B cell (primary cell): ENCODE results near the gene ERBIN. TPM values are rescaled to one million over a fixed set of nuclear protein-coding genes. Genes with fewer than 3 reads are reported as not detected.
"Not testable (repeated sequence)": the region's sequence is repeated elsewhere in the genome, so short reads cannot be mapped to it uniquely, and the experiment has no call there.

Experiments used
- ATAC-seq: fragments of 200-7000 bp; cut with Tn5 transposase; one replicate; pipeline ENCODE4 v1.10.0; 2021; ENCODE audit warnings: low read depth, mild to moderate bottlenecking, moderate number of reproducible peaks, moderate library complexity
- CTCF ChIA-PET: fragments of 350-600 bp; sonication (Branson Sonifier 250); formaldehyde crosslinking; loops from one replicate; lab custom pipeline; 2021; ENCODE audit warnings: antibody characterized with exemption, inconsistent platforms; lab: Charles Lee
- POLR2A ChIA-PET: fragments of 350-600 bp; sonication (Branson Sonifier 250); formaldehyde crosslinking; loops from one replicate; lab custom pipeline; 2021; ENCODE audit warnings: antibody characterized with exemption; lab: Charles Lee
- DNase-seq: peaks from one replicate; pipeline ENCODE4 v3.0.0; 2013
- H2AFZ ChIP-seq: 2 replicates; pipeline ENCODE4 v1.6.1; 2012; ENCODE audit warnings: mild to moderate bottlenecking, low read depth, low read length; ENCODE audit not compliant: insufficient read depth, poor library complexity, severe bottlenecking
- H3K27ac ChIP-seq, 2 donors: 1 replicate in 1 of 2; 2 replicates in 1 of 2; pipeline ENCODE4 v1.5.1; 2012 to 2013; ENCODE audit warnings: low read length in 2 of 2, mild to moderate bottlenecking in 2 of 2, moderate library complexity in 1 of 2
- H3K27me3 ChIP-seq, 4 experiments: fragments of 200-600 bp in 1 of 4; sonication (generic) in 1 of 4; replicated peaks in 1 of 4; 1 replicate in 2 of 4; 2 replicates in 2 of 4; pipeline versions ENCODE4 v1.6.1 to v1.7.0; 2013 to 2016; ENCODE audit warnings: low read length in 3 of 4, mild to moderate bottlenecking in 2 of 4, mixed read lengths in 1 of 4, moderate library complexity in 1 of 4; ENCODE audit not compliant: insufficient read depth in 4 of 4, control insufficient read depth in 3 of 4; ENCODE audit errors: control extremely low read depth in 1 of 4
- H3K36me3 ChIP-seq, 2 experiments: replicated peaks in 1 of 2; 1 replicate in 1 of 2; 2 replicates in 1 of 2; pipeline versions ENCODE4 v1.6.1 to v1.7.1; 2013; ENCODE audit warnings: low read length in 1 of 2; ENCODE audit not compliant: insufficient read depth in 2 of 2, control insufficient read depth in 1 of 2; ENCODE audit errors: control extremely low read depth in 1 of 2, extremely low read depth in 1 of 2
- H3K4me1 ChIP-seq, 2 donors: fragments of 200-600 bp in 1 of 2; sonication (generic) in 1 of 2; 1 replicate in 1 of 2; 2 replicates in 1 of 2; pipeline versions ENCODE4 v1.5.1 to v1.6.1; 2013 to 2017; ENCODE audit warnings: low read length in 2 of 2; ENCODE audit not compliant: control insufficient read depth in 2 of 2, insufficient read depth in 2 of 2
- H3K4me2 ChIP-seq: replicated peaks from 2 replicates; pipeline ENCODE3; 2012; ENCODE audit warnings: mild to moderate bottlenecking, low read depth, low read length; ENCODE audit not compliant: poor library complexity, severe bottlenecking
- H3K4me3 ChIP-seq, 5 experiments: fragments of 200-600 bp in 1 of 5; sonication (generic) in 1 of 5; 1 replicate in 3 of 5; 2 replicates in 2 of 5; pipeline versions ENCODE4 v1.5.1 to v1.7.0; 2011 to 2016; ENCODE audit warnings: low read length in 4 of 5, mild to moderate bottlenecking in 4 of 5, low read depth in 2 of 5, control low read depth in 1 of 5, moderate library complexity in 1 of 5; ENCODE audit not compliant: insufficient read depth in 1 of 5; ENCODE audit errors: control extremely low read depth in 1 of 5, extremely low read depth in 1 of 5
- H3K79me2 ChIP-seq: fragments of 200-600 bp; sonication (generic); one replicate; pipeline ENCODE4 v1.6.0; 2016; ENCODE audit warnings: low read length; ENCODE audit not compliant: control insufficient read depth, insufficient read depth
- H3K9ac ChIP-seq: fragments of 200-600 bp; sonication (generic); 2 replicates; pipeline ENCODE4 v1.6.1; 2017; ENCODE audit warnings: mild to moderate bottlenecking, low read length, moderate library complexity
- H3K9me3 ChIP-seq, 3 donors: one replicate each; pipeline versions ENCODE4 v1.6.1 to v1.7.1; 2013; ENCODE audit warnings: low read length in 2 of 3; ENCODE audit not compliant: control insufficient read depth in 2 of 3, insufficient read depth in 1 of 3; ENCODE audit errors: control extremely low read depth in 1 of 3
- H4K20me1 ChIP-seq: 2 replicates; pipeline ENCODE4 v1.6.0; 2012; ENCODE audit warnings: mild to moderate bottlenecking, low read length; ENCODE audit not compliant: insufficient read depth, control insufficient read depth, poor library complexity, severe bottlenecking
- H3K27ac Mint-ChIP-seq: one replicate; pipeline ENCODE4 v1.8.0; 2021; ENCODE audit warnings: mixed read lengths
- H3K27me3 Mint-ChIP-seq: one replicate; pipeline ENCODE4 v1.8.0; 2021; ENCODE audit warnings: mixed read lengths
- H3K4me1 Mint-ChIP-seq: one replicate; pipeline ENCODE4 v1.8.0; 2021; ENCODE audit warnings: mixed read lengths
- H3K4me3 Mint-ChIP-seq: one replicate; pipeline ENCODE4 v1.8.0; 2021; ENCODE audit warnings: mixed read lengths
- H3K9me3 Mint-ChIP-seq: one replicate; pipeline ENCODE4 v1.8.0; 2022; ENCODE audit warnings: mixed read lengths; ENCODE audit not compliant: insufficient read depth
- CTCF ChIP-seq: fragments of 200-600 bp; IDR thresholded peaks from one replicate; pipeline ENCODE4 v1.8.0; 2022; ENCODE audit warnings: antibody characterized with exemption, mild to moderate bottlenecking
- EZH2 ChIP-seq: IDR thresholded peaks from 2 replicates; pipeline ENCODE4 v1.6.1; 2012; ENCODE audit warnings: borderline replicate concordance, low read depth, mild to moderate bottlenecking, moderate library complexity, low read length; ENCODE audit not compliant: insufficient read depth, poor library complexity, severe bottlenecking
- WGBS: methylation state at CpG from one replicate; pipeline ENCODE4 v1.1.5; 2013; ENCODE audit warnings: missing lambda C conversion rate; ENCODE audit not compliant: insufficient coverage; 5-methylcytosine and 5-hydroxymethylcytosine counted together
- intact Hi-C: fragments of 100-400 bp; cut with micrococcal nuclease; formaldehyde crosslinking; loops from one replicate; pipeline ENCODE4 v1.10.0; 2022
- polyA plus RNA-seq: library from polyadenylated mRNA; depleted of rRNA; stranded (reverse); fragments of >200 nt; gene quantifications from 2 replicates; pipeline ENCODE4 v1.2.3, GENCODE V29; 2012
- total RNA-seq, 2 donors: library from RNA; stranded (reverse); fragments of 120-200 nt in 1 of 2; gene quantifications; 1 replicate in 1 of 2; 2 replicates in 1 of 2; pipeline versions ENCODE4 v1.2.3 to v1.2.4, GENCODE V29; 2013 to 2022

The ERBIN gene
- total and polyA plus RNA-seq, 2 donors (not counting 1 experiment from before 2014, with no cell fraction given): 27.7 to 106 TPM

GRCh38 chr5:65972896-65973295 is 46.5 kb downstream of the ERBIN start:
- peaks cover 78% of the 10 kb centered on the region for H4K20me1 ChIP-seq
- peaks cover 4 to 13% of the 10 kb centered on the region in 2 experiments for H3K36me3 ChIP-seq
- H3K27me3 ChIP-seq, ATAC-seq, H3K27ac Mint-ChIP-seq, DNase-seq, CTCF ChIA-PET, H3K4me3 ChIP-seq, H3K4me3 Mint-ChIP-seq, POLR2A ChIA-PET, H3K9ac ChIP-seq, intact Hi-C loops, H3K9me3 Mint-ChIP-seq, H3K9me3 ChIP-seq, H2AFZ ChIP-seq, H3K4me2 ChIP-seq, H3K27me3 Mint-ChIP-seq, H3K27ac ChIP-seq: not testable (repeated sequence)
- H3K79me2 ChIP-seq: peaks cover 88% of the 10 kb centered on the region
- peaks cover 11 to 27% of the 10 kb centered on the region in 2 donors for H3K4me1 ChIP-seq
- no CpG with 5 or more reads among the region's 3 CpGs for WGBS
- peaks cover 51% of the 10 kb centered on the region for H3K4me1 Mint-ChIP-seq

- Histone ChIP-seq H3K4me1 (no peaks in the 10 kb centered on the region), H3K9ac (no peak overlapping the region), H3K9me3 (no peaks in the 10 kb centered on the region), H2AFZ (no peak overlapping the region), H3K4me3 (no peak overlapping the region), H4K20me1 (peaks cover 65% of the 10 kb centered on the region), H3K27ac (no peak overlapping the region), H3K36me3 (peaks cover 6 to 13% of the 10 kb centered on the region in 2 experiments), H3K4me2 (no peak overlapping the region), H3K79me2 (peaks cover 88% of the 10 kb centered on the region), H3K27me3 (no peaks in the 10 kb centered on the region)
- no peak overlapping the region for H3K27ac Mint-ChIP-seq
- CTCF ChIA-PET: no interaction called here
- no peak for TF ChIP-seq CTCF
- TF ChIP-seq EZH2: no peak
- H3K27me3 Mint-ChIP-seq: no peaks in the 10 kb centered on the region
- no peak overlapping the region for H3K4me3 Mint-ChIP-seq
- ATAC-seq (no peak), DNase-seq (no peak)
- H3K9me3 Mint-ChIP-seq: no peaks in the 10 kb centered on the region
- intact Hi-C loops: no loop called here
- peaks cover 35% of the 10 kb centered on the region for H3K4me1 Mint-ChIP-seq
- WGBS: 100% methylated on average over 2 of the region's 3 CpGs
- POLR2A ChIA-PET: no interaction called here
Measured at GRCh38 chr5:65978251-65978650, 51.9 kb downstream of the ERBIN start.
